Muscle of leg (tissue), 11 donors: Measurements from ENCODE around the gene FUT3. TPM values are rescaled to one million over a fixed set of nuclear protein-coding genes. Genes with fewer than 3 reads are reported as not detected.
"Not testable (repeated sequence)": the region's sequence is repeated elsewhere in the genome, so short reads cannot be mapped to it uniquely, and the experiment has no call there.

Experiments
- DNase-seq: peaks from one replicate; pipeline ENCODE4 v3.0.0; 2013
- H3K27ac ChIP-seq: one replicate; pipeline ENCODE4 v1.5.1; 2013; ENCODE audit warnings: mild to moderate bottlenecking, low read length, control low read depth
- H3K27me3 ChIP-seq: one replicate; pipeline ENCODE4 v1.6.1; 2013; ENCODE audit warnings: low read length; ENCODE audit not compliant: control insufficient read depth, insufficient read depth
- H3K36me3 ChIP-seq: one replicate; pipeline ENCODE4 v1.6.1; 2013; ENCODE audit warnings: low read length; ENCODE audit not compliant: control insufficient read depth, insufficient read depth
- H3K4me1 ChIP-seq: one replicate; pipeline ENCODE4 v1.6.1; 2013; ENCODE audit warnings: low read length; ENCODE audit not compliant: control insufficient read depth, insufficient read depth
- H3K4me3 ChIP-seq: one replicate; pipeline ENCODE4 v1.5.1; 2013; ENCODE audit warnings: low read length, control low read depth
- H3K9me3 ChIP-seq: replicated peaks from 2 replicates; pipeline ENCODE4 v1.6.1; 2013; ENCODE audit warnings: low read depth, low read length; ENCODE audit not compliant: control insufficient read depth
- WGBS: methylation state at CpG from one replicate; pipeline ENCODE4 v1.1.5; 2013; ENCODE audit warnings: missing lambda C conversion rate; ENCODE audit not compliant: insufficient coverage; 5-methylcytosine and 5-hydroxymethylcytosine counted together
- polyA plus RNA-seq, 8 donors: library from polyadenylated mRNA; unstranded; fragments of 120-200 nt; gene quantifications; one replicate each; pipeline versions ENCODE4 v1.2.1 to v1.2.3, GENCODE V29; 2013; ENCODE audit warnings: inconsistent platforms in 1 of 8, low replicate concordance in 1 of 8; ENCODE audit not compliant: insufficient read length in 8 of 8, insufficient read depth in 1 of 8
- total RNA-seq: library from RNA; stranded (reverse); fragments of 120-200 nt; gene quantifications from one replicate; pipeline ENCODE4 v1.2.4, GENCODE V29; 2013

FUT3 gene
- total and polyA plus RNA-seq, 9 donors: 0.06 to 0.38 (median 0.26) TPM; not detected in 4

DNA sequence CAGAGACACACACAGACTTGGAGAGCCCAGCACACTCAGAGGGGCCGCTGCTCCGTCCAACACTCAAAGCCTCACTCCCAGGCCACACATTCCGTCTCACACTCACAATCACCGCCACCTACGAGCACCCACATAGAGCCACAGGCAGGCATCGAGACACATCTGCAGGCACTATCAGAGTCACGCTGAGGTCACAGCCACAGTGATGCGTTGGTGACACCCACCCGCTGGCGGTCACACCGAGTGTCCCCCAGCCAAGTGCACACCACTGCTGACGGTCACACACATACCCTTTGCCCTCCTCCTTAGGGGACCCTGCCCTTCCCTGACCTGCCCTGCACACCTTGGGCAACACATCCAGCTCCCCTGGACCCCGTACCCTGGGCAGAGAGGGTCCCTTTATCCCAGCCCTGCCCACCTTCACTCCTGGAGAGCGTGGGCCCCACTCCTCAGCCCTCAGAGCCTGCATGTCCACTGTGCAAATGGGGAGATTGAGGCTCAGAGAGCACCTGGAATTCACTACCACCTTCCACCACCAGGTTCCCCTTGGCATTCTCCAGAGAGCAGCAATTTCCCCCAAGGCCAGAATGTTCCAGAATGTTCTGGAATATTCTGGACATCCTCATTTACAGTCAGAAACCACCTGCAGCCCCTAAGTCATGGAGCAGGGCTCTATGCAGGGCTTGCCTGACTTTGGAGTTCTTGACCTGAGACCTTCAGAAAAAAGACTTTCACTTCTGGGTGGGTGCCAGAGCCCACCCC lies 13.7 kb upstream of the FUT3 start:
- no peak overlapping the region for H3K4me3 ChIP-seq
- H3K9me3 ChIP-seq: no peaks in the 10 kb centered on the region
- WGBS: 84% methylated on average over 14 of the region's 14 CpGs
- DNase-seq: no peak
- H3K27me3 ChIP-seq: no peaks in the 10 kb centered on the region
- H3K36me3 ChIP-seq: no peaks in the 10 kb centered on the region
- H3K4me1 ChIP-seq: peaks cover 3% of the 10 kb centered on the region
- no peak overlapping the region for H3K27ac ChIP-seq

GRCh38 chr19:5864013-5864720 lies 12.9 kb upstream of the FUT3 start:
- H3K9me3 ChIP-seq: no peaks in the 10 kb centered on the region
- no peak overlapping the region for H3K4me3 ChIP-seq
- no peaks in the 10 kb centered on the region for H3K36me3 ChIP-seq
- no peak for DNase-seq
- peaks cover 3% of the 10 kb centered on the region for H3K4me1 ChIP-seq
- 78% methylated on average over 8 of the region's 9 CpGs for WGBS
- H3K27me3 ChIP-seq: no peaks in the 10 kb centered on the region
- no peak overlapping the region for H3K27ac ChIP-seq

DNA sequence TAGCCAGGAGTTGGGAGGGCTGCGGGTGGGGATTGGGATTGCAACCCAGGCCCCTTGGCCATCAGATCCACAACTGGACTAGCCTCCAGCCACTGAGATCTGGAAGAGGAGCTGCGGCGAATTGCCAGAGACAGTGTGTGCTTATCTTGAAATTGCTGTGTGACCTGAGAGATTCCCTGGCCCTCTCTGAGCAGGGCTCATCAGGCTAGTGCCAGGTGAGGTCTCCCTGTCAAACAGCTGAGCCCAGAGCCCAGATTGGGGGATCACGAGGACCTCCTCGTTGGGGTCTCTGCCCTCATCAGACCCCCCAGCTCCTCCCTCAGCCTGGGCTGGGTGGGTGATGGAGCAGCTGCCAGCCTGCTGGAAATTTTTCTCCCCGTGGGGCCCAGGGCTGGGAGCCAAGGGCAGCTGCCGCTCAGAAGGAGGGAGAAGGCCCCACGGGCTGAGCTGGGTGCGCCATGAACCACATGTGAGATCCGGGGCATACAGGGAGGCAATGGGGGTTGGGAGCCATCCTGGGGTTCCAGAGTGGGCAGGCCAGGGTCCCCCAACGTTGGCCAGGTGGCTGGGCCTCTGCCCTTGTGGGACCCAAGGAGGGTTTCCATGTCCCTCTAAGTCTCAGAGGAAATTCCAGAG lies 11.9 kb upstream of the FUT3 start:
- DNase-seq: no peak
- no peak overlapping the region for H3K4me3 ChIP-seq
- peaks cover 3% of the 10 kb centered on the region for H3K4me1 ChIP-seq
- H3K27ac ChIP-seq: no peak overlapping the region
- no peaks in the 10 kb centered on the region for H3K36me3 ChIP-seq
- H3K27me3 ChIP-seq: no peaks in the 10 kb centered on the region
- H3K9me3 ChIP-seq: no peaks in the 10 kb centered on the region
- 56% methylated on average over 8 of the region's 11 CpGs for WGBS

- Histone ChIP-seq H3K27me3 (peaks cover 9% of the 10 kb centered on the region), H3K4me1 (no peaks in the 10 kb centered on the region), H3K9me3 (no peaks in the 10 kb centered on the region), H3K27ac (no peak overlapping the region), H3K4me3 (no peak overlapping the region), H3K36me3 (no peaks in the 10 kb centered on the region)
- no peak for DNase-seq
- 65% methylated on average over 18 of the region's 18 CpGs for WGBS
Observed at GRCh38 chr19:5857203-5858081, 6.2 kb upstream of the FUT3 start.

DNA sequence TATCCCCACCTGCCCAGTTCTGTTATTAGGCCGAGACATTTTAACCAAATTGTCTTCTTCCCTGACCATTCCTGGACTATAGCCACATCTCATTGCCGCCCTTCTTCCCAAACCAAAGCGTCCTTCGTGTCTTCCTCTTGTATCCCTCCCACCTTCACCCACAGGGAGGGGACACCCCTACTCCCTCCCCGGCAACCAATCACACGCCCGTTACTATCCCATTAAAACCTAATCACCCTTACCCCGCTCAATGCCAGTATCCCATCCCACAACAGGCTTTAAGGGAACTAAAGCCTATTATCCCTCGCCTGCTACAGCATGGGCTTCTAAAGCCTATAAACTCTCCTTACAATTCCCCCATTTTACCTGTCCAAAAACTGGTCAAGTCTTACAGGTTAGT lies 3.9 kb upstream of the FUT3 start:
- H3K4me3 ChIP-seq, H3K9me3 ChIP-seq, H3K4me1 ChIP-seq, H3K27ac ChIP-seq, DNase-seq, H3K36me3 ChIP-seq: not testable (repeated sequence)
- WGBS: 65% methylated on average over 9 of the region's 9 CpGs
- H3K27me3 ChIP-seq: peaks cover 11% of the 10 kb centered on the region

- H3K27ac ChIP-seq, DNase-seq, H3K9me3 ChIP-seq, H3K4me3 ChIP-seq, H3K36me3 ChIP-seq, H3K4me1 ChIP-seq: not testable (repeated sequence)
- 44% methylated on average over 8 of the region's 10 CpGs for WGBS
- H3K27me3 ChIP-seq: peaks cover 11% of the 10 kb centered on the region
Observed at GRCh38 chr19:5854121-5854520, 2.9 kb upstream of the FUT3 start.

DNA sequence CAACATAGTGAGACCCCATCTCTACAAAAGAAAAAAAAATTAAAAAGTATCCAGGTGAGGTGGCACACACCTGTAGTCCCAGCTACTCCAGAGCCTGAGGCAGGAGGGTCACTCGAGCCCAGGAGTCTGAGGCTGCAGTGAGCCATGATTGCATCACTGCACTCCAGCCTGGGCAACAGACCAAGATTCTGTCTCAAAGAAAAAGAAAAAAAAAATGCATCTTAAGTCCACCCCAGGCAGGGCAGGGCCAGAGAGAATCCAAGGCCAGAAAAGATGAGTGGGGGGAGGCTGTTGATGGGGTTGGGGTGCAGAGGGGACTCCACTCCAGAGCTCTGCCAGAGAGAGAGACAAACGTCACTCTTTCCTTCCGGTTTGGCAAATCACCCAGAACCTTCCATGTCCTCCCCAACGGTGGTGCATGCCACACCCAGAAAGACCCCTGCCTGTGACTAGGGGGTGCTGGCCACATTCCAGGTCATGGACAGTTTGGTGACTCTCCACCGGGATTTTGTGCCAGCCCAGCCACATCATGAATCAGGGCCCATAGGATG lies 431 bp downstream of the FUT3 start:
- WGBS: 22% methylated on average over 1 of the region's 5 CpGs
- no peaks in the 10 kb centered on the region for H3K36me3 ChIP-seq
- H3K9me3 ChIP-seq: no peaks in the 10 kb centered on the region
- DNase-seq: peak; percentile 21
- no peaks in the 10 kb centered on the region for H3K4me1 ChIP-seq
- H3K27ac ChIP-seq: no peak overlapping the region
- no peak overlapping the region for H3K4me3 ChIP-seq
- H3K27me3 ChIP-seq: peaks cover 5% of the 10 kb centered on the region

DNA sequence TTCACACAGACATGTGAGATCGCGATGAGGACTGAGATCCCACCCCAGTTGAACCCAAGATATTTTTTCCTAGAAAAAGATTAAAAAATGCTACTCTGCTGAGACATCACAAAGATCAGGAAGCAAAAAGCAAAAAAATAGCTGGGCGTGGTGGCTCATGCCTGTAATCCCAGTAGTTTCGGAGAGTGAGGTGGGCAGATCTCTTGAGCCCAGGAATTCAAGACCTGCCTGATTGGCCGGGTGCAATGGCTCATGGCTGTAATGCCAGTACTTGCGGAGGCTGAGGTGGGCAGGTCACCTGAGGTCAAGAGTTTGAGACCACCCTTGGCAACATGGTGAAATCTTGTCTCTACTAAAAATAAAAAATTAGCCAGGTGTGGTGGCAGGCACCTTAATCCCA lies 1.1 kb downstream of the FUT3 start:
- Histone ChIP-seq H3K9me3 (no peaks in the 10 kb centered on the region), H3K27ac (no peak overlapping the region), H3K4me3 (no peak overlapping the region), H3K4me1 (no peaks in the 10 kb centered on the region), H3K36me3 (no peaks in the 10 kb centered on the region), H3K27me3 (peaks cover 5% of the 10 kb centered on the region)
- WGBS: 82% methylated on average over 6 of the region's 6 CpGs
- no peak for DNase-seq

DNA sequence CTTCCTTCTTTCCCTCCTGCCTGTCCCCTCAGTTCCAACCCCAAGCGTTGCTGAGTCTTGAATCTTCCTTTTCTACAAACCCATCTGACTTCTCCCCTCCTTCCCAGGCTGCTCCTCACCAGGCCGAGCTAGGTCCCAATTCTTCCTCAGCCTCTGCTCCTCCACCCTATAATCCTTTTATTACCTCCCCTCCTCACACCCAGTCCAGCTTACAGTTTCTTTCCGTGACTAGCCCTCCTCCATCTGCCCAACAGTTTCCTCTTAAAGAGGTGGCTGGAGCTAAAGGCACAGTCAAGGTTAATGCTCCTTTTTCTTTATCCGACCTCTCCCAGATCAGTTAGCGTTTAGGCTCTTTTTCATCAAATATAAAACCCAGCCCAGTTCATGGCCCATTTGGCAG lies 2.6 kb downstream of the FUT3 start:
- H3K27me3 ChIP-seq, H3K27ac ChIP-seq, H3K4me1 ChIP-seq, H3K4me3 ChIP-seq, H3K36me3 ChIP-seq, H3K9me3 ChIP-seq, DNase-seq: not testable (repeated sequence)
- 32% methylated on average over 5 of the region's 5 CpGs for WGBS
